Kidney (tissue), 14 donors: ENCODE results near the gene PLEKHF1. TPM values are rescaled to one million over a fixed set of nuclear protein-coding genes. Genes with fewer than 3 reads are reported as not detected.

Experiments used
- DNase-seq, 5 donors: peaks; one replicate each; pipeline ENCODE4 v3.0.0-alpha.2; 2013 to 2020
- FAIRE-seq: peaks from 2 replicates; lab custom pipeline; 2012; peaks lifted over from hg19 to GRCh38; lab: Jason Lieb, UNC
- H3K27ac ChIP-seq, 2 donors: one replicate each; pipeline ENCODE4 v1.7.0; 2013; ENCODE audit warnings: low read depth in 2 of 2, low read length in 2 of 2, inconsistent platforms in 1 of 2
- H3K27me3 ChIP-seq: one replicate; pipeline ENCODE4 v1.7.1; 2013; ENCODE audit warnings: low read length, inconsistent platforms; ENCODE audit not compliant: control insufficient read depth, insufficient read depth
- H3K36me3 ChIP-seq, 3 donors: one replicate each; pipeline versions ENCODE4 v1.7.0 to v1.7.1; 2013; ENCODE audit warnings: low read length in 3 of 3, control low read depth in 1 of 3, inconsistent platforms in 1 of 3; ENCODE audit not compliant: insufficient read depth in 3 of 3, control insufficient read depth in 2 of 3
- H3K4me1 ChIP-seq, 3 donors: one replicate each; pipeline versions ENCODE4 v1.7.0 to v1.7.1; 2013; ENCODE audit warnings: low read length in 3 of 3, inconsistent platforms in 1 of 3, low read depth in 1 of 3; ENCODE audit not compliant: control insufficient read depth in 2 of 3, insufficient read depth in 2 of 3
- H3K4me3 ChIP-seq, 3 donors: one replicate each; pipeline versions ENCODE4 v1.7.0 to v1.8.1; 2013; ENCODE audit warnings: low read length in 3 of 3, control low read depth in 1 of 3, inconsistent platforms in 1 of 3
- H3K9ac ChIP-seq, 3 donors: one replicate each; pipeline versions ENCODE4 v1.7.0 to v1.7.1; 2013; ENCODE audit warnings: low read length in 3 of 3, control low read depth in 1 of 3, inconsistent platforms in 1 of 3
- H3K9me3 ChIP-seq, 3 donors: one replicate each; pipeline versions ENCODE4 v1.7.0 to v1.7.1; 2013; ENCODE audit warnings: low read length in 3 of 3, control low read depth in 1 of 3, inconsistent platforms in 1 of 3; ENCODE audit not compliant: control insufficient read depth in 2 of 3, insufficient read depth in 1 of 3
- intact Hi-C: fragments of 100-400 bp; cut with DNase I; formaldehyde crosslinking; loops from one replicate; pipeline ENCODE4 v1.11.1; 2022
- polyA plus RNA-seq: library from polyadenylated mRNA; stranded (reverse); fragments of 350-450 nt; fragmentation: Illumina TruSeq; extraction: RNeasy Lipid Tissue Mini Kit (QIAGEN cat#74804); gene quantifications from one replicate; pipeline ENCODE4 v1.2.3, GENCODE V29; 2014; ENCODE audit warnings: low read depth, low replicate concordance; ENCODE audit not compliant: insufficient read depth
- total RNA-seq: library from RNA; stranded (reverse); fragmentation: NEBNext Ultra II Directional; extraction: Animal tissue kit (Norgen Biotek cat#: 25700); gene quantifications from one replicate; pipeline ENCODE4 v1.2.1, GENCODE V29; 2021
- TF ChIP-seq, protein P1 (sequence below): IDR thresholded peaks from 3 replicates; pipeline ENCODE4 v1.5.1; 2012; ENCODE audit warnings: mild to moderate bottlenecking, moderate library complexity, borderline replicate concordance; ENCODE audit not compliant: insufficient read depth; ENCODE audit errors: extremely low read depth
- donor health status: control.
- donor health status: control.
- donor health status: control.
- donor health status: control.
- donor health status: control.
- donor health status: DM: yes; HTN: yes; CAD: no.
- donor health status: Normal renal cell carcinoma (clear cell type).

PLEKHF1 gene
- total and polyA plus RNA-seq, 2 donors from 2014 or later: 7.1 to 11.7 TPM

DNA sequence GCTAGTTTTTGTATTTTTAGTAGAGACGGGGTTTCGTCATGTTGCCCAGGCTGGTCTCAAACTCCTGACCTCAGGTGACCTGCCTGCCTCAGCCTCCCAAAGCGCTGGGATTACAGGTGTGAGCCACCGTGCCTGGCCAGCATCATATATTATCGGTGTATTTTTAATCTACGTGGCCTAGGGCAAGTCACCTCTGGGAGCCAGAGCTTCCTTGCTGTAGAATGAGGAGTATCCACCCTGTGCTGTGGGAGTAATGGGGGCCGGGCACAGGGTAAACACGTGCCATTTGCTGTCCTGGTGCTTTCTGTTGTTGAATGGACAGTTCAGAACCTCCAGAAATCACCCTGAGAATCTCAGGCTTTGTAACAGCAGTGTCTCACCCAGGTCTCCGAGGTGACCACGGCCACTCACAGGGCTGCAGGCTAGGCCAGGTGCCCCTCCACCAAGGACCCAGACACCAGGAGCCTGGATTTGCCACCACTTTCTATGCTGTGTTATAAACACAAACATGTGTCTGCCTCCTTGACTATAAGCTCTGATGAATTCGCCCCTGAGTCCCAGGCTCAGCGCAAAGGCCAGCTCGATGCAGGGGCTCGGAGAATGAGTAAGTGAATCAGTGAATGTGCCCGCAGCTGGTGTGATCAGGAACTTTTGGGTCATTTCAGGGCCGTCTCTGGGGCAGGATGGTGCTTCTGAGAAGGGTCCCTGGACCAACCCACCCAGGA is 36.4 kb upstream of the PLEKHF1 start:
- no peaks in the 10 kb centered on the region for H3K36me3 ChIP-seq
- H3K9me3 ChIP-seq: peaks cover 0 to under 1% (median 0%) of the 10 kb centered on the region in 3 donors
- intact Hi-C loops: no loop called here
- TF ChIP-seq, protein P1, sequence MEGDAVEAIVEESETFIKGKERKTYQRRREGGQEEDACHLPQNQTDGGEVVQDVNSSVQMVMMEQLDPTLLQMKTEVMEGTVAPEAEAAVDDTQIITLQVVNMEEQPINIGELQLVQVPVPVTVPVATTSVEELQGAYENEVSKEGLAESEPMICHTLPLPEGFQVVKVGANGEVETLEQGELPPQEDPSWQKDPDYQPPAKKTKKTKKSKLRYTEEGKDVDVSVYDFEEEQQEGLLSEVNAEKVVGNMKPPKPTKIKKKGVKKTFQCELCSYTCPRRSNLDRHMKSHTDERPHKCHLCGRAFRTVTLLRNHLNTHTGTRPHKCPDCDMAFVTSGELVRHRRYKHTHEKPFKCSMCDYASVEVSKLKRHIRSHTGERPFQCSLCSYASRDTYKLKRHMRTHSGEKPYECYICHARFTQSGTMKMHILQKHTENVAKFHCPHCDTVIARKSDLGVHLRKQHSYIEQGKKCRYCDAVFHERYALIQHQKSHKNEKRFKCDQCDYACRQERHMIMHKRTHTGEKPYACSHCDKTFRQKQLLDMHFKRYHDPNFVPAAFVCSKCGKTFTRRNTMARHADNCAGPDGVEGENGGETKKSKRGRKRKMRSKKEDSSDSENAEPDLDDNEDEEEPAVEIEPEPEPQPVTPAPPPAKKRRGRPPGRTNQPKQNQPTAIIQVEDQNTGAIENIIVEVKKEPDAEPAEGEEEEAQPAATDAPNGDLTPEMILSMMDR: no peak
- H3K9ac ChIP-seq: no peak overlapping the region
- DNase-seq: peak in 1 of 5 donors; percentile 24
- H3K4me1 ChIP-seq: no peaks in the 10 kb centered on the region
- H3K27me3 ChIP-seq: no peaks in the 10 kb centered on the region
- no peak overlapping the region for H3K27ac ChIP-seq
- H3K4me3 ChIP-seq: no peak overlapping the region
- FAIRE-seq: no peak

DNA sequence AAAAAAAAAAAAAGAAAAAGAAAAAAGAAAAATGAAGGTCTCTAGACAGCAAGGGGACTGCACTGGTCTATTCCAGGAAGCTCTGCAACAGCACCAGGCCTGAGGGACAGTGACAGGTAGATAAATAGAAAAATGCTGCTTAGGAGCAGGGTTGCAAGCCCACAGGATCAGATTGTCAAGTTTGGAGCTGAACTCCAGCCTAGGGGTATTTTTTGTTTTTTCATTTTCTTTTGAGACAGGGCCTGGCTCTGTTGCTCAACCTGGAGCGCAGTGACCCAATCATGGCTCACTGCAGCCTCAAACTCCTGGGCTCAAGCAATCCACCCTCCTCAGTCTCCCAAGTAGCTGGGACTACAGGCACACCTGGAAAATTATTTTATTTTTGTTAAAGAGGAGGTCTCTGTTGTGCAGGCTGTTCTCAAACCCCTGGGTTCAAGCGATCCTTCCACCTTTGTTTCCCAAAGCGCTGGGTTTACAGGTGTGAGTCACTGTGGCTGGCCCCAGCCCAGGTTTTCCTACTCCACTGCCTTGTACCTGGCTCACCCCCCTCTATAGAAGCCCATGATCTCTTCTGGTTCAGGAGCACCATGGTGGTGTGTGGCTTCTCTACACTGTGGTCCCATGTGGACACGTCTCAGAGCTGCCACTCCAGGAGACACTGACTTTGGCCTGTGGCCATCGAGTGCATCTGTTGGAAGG is 35.3 kb upstream of the PLEKHF1 start:
- TF ChIP-seq, protein P1: no peak
- no peaks in the 10 kb centered on the region for H3K36me3 ChIP-seq
- no peak overlapping the region for H3K4me3 ChIP-seq
- H3K4me1 ChIP-seq: no peaks in the 10 kb centered on the region
- intact Hi-C loops: no loop called here
- no peaks in the 10 kb centered on the region for H3K27me3 ChIP-seq
- H3K9me3 ChIP-seq: peaks cover 0 to 3% (median 0%) of the 10 kb centered on the region in 3 donors
- H3K27ac ChIP-seq: no peak overlapping the region
- DNase-seq (peak in 2 of 5 donors; percentile 18 to 30), FAIRE-seq (no peak)
- H3K9ac ChIP-seq: no peak overlapping the region

DNA sequence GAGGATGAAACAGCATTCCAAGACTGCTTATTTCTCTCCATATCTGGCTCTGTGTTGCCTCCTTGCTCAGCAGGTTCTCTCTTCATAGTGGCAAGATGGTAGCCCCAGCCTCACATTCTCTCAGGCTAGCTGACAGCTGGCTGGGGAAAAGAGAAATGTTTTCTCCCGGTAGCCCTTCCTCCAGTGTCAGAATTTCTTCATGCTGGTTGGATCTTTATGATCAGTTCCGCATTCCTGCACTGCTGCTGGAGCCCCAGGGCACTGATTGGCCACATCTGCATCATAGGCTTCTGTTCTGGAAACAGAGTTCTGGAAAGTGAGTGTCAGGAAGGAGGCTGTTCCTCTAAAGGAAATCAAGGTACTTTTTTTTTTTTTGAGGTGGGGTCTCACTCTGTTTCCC is 34.6 kb upstream of the PLEKHF1 start:
- Histone ChIP-seq H3K36me3 (no peaks in the 10 kb centered on the region), H3K27me3 (no peaks in the 10 kb centered on the region), H3K27ac (no peak overlapping the region), H3K9ac (no peak overlapping the region), H3K4me3 (no peak overlapping the region), H3K9me3 (peaks cover 0 to 3% (median 0%) of the 10 kb centered on the region in 3 donors), H3K4me1 (no peaks in the 10 kb centered on the region)
- FAIRE-seq (no peak), DNase-seq (peak in 4 of 5 donors; percentile 35 to 61 (median 46))
- intact Hi-C loops: no loop called here
- TF ChIP-seq, protein P1: no peak
